IPS-11a (cell line): Measurements from ENCODE around the gene DCAF8L1.
"Not testable (repeated sequence)": the region's sequence is repeated elsewhere in the genome, so short reads cannot be mapped to it uniquely, and the experiment has no call there.

Experiments
- H3K4me3 ChIP-seq: one replicate; pipeline ENCODE4 v1.5.1; 2013; ENCODE audit warnings: low read depth, low read length, control low read depth

Gene DCAF8L1

DNA sequence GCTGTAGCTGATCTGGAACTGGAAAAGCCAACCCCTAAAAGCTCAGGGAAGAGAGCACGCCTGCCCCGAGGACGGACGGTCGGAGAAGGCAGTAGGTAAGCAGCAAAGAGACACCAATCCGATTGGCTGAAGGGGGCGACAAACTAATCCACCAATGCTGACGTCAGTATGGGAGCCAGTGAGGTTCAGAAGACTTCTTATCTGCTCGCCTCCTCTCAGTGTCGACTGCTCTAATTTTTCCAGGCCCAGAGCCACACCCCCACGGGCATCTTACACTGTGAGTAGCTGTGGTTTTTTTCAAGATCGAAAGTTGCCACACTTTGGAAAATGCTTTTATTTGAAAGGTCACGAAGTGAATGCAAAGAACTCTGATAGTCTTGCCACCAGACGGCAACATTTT lies at the start of gene DCAF8L1:
TSS of gene DCAF8L1 (minus strand) at position 101 of the 400 bp plus-strand sequence. CDS start 115 bp downstream, outside the sequence.
- H3K4me3 ChIP-seq: no peak within 1 kb of the TSS

DNA sequence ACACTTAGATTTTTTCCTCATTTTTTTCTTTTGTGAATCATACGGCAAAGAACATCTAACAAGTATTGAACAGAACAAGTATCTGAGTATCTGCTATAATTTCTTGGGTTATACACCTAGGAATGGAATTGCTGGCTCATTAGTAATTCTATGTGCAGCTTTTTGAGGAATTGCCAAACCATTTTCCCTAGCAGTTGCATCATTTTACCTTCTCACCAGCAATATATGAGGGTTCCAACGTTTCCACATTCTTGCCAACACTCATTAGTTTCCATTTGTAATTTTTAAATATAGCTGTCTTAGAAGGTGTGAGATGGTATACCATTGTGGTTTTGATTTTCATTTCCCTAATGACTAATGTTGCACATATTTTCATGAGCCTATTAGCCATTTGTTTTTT lies 41.1 kb upstream of the DCAF8L1 start:
- H3K4me3 ChIP-seq: no peak overlapping the region

DNA sequence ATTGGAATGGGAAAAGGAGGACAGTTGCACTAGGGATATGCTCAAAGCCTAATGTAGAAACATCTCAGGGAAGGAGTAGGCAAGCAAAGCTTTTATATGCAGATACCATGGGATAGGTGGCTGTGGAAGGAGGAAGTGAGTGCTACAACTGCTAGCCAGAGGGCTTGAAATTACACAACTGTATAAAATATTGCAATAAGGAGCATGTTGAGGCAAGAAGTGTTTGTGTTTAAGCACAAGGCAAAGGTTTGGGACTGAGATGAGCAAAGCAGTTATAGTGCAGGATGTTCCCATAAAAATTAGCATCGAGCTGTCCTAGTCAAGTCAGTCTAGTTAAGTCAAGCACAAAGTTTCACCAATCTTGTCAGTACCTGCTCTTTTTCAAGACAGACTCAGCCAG lies 35.6 kb upstream of the DCAF8L1 start:
- H3K4me3 ChIP-seq: no peak overlapping the region

DNA sequence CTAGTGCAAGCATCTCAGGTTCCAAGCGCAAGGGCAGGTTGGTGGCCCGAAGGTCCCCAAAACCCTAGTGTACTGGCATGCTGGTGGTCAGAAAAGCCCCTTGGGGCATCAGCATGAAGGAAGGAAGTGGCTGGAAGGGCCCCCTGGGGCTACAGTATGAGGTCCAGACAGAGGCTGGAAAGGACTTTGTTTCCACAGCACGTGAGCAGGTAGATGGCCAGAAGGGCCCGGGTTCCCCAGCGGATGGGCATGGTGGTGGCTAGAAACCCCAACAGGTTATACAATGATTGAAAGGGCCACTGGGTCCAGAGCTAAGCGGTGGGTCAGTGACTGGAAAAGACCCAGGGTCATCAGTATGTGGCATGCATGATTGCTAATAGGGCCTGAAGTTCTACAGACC lies 34.7 kb upstream of the DCAF8L1 start:
- H3K4me3 ChIP-seq: no peak overlapping the region

DNA sequence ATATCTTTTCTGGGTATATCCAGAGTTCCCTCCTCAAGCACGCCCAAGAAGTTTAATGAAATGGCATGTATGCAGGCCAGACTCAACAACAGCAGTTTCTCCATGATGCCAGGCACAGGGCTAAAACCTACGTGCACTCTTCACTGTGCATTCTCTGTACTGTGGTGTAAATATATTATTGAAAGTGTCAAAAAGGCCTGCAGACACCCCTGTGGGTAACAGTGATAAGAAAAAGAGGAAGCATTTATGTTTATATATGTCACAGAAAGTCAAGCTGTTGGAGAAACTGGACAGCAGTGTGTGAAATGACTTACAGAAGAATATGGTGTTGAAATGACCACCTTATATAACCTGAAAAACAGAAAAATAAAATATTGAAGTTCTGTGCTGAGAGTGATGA lies 29.6 kb upstream of the DCAF8L1 start:
- no peak overlapping the region for H3K4me3 ChIP-seq

DNA sequence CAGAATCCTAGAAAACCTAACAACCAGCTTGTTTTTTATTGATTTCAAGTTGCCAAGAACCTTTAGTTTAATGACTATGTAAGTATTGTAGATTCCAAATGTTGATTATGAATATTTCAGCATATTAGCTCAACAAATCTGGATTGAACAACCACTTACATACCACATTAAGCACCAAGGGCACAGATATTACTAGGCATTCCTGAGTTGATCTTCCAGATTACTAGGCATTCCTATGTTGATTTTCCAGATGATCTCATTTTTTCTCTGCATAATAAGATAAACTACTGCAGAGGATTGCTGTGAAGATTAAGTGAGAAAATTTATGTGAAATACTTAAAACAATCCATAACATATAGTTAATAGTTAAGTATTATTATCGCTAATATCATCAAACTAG lies 17.4 kb upstream of the DCAF8L1 start:
- H3K4me3 ChIP-seq: no peak overlapping the region

DNA sequence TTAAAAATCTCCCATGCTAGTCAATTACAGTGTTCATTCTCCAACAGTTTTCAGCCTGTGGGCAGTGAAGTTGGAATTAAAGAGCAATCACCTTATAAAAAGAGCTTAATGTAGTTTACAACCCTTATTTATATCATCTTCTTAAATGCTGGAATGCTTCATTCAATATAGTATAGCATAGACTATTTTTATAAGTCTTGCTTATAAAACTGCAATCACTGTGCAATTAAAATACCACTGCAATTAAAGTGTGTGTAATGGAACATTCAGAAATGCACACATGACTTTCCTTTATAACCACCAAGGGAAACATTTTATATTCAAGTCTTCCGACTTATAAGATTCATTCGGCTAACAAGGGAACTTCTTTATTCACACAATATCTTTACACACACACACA lies 16.4 kb upstream of the DCAF8L1 start:
- no peak overlapping the region for H3K4me3 ChIP-seq

DNA sequence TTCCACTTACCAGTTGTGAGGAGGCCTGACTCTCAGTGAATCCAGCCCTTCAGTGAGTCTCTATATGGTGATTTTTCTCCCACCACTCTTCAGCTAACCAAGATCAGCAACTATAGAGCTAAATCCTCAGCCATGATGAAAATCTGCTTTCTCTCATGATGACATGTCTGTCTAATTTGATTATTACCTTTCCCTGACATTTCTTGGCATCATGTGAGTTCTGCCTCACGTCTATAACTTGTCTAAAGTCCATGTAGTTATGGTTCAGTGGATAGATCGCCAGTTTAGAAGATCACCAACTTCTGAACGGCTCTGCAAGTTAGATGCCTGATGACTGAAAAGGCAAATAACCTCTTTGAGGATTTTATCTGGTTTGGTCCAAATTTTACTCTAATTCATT lies 14.9 kb upstream of the DCAF8L1 start:
- H3K4me3 ChIP-seq: no peak overlapping the region

DNA sequence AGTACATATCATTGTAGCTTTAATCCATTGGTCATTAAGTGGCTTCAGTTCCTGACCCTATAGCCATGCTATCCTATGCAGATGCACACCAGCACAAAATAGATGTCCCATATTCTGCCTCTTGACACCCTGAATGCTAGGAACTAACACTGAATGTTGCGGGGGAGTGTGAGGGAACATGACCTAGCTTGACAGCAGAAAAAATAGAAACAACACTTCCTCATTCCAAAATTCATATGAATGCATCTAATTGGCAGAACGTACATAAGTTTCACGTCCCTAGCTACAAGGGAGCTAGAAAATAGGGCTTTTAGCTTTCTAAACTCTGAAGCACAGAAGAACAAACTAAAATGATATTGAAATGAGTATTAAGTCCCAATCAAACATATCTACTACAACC lies 14.4 kb upstream of the DCAF8L1 start:
- no peak overlapping the region for H3K4me3 ChIP-seq

DNA sequence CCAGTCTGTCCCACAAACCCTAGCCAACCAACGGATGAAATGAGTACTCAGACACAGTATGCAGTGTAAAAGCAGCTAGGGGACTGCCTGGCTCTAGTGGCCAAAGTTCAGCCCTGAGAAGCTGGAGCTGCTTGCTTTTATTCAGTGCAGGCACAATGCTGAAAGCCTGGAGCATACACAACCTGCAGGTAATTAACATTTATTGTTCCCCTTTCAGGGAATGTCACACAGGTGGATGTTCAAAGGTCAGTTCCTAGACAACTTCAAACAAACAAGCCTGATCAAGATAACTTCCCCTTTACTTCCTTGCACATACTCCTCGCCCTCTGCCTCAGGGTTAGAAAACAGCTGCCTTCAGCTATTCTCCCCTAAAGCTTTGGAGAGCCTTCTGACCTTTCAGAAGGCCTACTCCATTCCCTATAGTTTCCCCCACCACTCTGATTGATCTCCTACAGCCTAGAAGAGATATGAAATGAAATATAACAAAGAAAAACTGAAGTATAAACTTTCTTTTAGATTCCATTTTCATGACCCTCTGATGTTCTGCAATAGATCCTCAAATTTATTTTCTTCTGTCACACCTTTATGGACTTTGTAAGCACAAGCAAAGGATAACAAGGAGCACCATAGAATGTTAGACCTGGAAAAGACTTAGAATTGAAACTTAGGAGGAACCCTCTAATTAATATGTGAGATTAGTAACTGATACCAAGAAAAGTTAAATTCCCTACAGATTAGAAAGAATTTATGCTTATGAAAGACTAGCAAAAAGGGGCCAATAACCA lies 6.8 kb upstream of the DCAF8L1 start:
- no peak overlapping the region for H3K4me3 ChIP-seq

DNA sequence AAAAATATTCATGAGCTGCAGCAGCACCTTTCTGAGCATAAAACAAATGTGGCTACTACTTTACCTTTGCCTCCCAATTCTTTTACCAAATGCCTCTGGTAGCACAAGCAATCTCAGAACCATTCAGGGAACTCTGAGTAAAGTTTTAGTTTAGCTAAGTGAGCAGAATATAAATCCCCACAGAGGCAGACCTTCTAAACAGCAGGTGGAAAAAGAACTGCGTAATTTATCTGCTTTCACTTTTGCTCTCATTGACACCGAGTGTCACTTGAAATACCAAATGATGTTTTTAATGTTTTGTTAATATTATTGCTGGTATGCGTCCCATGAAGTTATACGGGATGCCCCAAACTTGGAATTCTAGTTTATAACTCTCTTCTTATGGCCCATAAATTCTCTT lies 4.3 kb downstream of the DCAF8L1 start:
- H3K4me3 ChIP-seq: not testable (repeated sequence)

DNA sequence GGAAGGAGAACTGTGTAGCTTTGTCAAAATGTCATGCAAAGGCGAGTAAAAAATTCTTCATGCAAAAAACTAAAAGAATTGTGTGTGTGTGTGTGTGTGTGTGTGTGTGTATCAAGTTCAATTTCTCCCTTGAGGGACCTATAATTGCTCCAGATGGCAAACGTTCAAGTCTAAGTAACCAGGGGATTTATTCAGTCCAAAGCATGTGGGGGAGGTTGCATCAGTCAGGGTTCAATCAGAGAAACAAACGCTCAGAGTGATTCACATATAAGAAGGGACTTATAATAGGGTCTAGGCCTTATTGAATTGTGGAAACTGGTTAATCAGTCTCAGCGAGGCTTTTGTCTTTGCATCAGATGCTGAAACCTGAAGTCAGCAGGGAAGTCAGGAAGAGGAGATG lies 5.0 kb downstream of the DCAF8L1 start:
- no peak overlapping the region for H3K4me3 ChIP-seq

DNA sequence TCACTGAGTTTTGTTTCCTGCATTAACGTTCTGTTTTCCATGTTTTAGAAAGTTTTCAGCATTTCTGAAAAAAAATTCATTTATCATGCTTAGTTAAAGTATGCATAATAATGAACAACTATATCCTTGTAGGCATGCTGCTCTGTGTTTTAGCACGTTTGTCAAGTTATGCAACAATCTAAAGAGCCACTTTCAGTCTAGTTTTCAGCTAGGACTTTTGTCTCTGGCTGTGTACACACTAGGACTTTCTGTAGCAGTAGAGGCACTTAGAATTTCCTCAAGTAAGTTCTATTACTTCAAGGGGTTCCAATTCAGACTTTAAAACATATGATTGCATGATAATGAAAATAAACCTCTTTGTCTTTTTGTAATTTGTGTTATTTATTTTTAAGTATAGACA lies 12.4 kb downstream of the DCAF8L1 start:
- H3K4me3 ChIP-seq: no peak overlapping the region

DNA sequence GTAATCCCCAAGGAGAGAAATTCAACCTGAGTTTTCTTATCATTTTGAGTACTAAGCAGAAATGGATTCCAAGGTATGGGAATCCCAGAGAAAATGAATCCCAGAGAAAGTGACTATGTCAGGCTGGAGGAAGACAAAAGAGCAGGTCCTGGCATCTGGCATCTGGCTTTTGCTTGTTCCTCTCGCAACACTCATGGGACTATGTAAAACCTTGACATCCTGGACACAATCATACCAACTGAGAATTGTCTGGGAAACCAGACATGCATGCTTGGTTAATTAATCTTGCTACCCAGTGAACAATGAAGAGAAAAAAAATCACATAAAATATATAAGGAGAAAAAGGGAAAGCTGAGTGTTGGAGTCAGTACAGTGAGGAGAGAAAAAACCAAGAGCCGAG lies 12.9 kb downstream of the DCAF8L1 start:
- no peak overlapping the region for H3K4me3 ChIP-seq

DNA sequence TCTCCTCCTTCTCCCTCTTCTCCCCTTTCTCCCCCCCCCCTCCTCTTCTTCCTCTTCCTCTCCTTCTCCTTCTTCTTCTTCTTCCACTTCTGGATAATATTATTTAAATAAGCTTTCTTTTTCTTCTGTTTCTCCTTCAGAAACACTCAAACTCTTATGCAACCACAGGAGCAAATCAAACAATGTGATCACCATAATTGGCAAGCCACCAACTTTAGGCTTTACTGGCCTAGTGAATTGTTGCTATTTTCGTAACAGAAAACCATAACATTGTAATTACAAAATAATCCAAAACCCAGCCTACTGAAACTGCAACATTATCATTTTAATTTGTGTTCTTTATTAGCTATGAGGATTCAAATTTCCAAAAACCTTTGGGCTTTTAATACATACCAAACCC lies 14.3 kb downstream of the DCAF8L1 start:
- H3K4me3 ChIP-seq: no peak overlapping the region

DNA sequence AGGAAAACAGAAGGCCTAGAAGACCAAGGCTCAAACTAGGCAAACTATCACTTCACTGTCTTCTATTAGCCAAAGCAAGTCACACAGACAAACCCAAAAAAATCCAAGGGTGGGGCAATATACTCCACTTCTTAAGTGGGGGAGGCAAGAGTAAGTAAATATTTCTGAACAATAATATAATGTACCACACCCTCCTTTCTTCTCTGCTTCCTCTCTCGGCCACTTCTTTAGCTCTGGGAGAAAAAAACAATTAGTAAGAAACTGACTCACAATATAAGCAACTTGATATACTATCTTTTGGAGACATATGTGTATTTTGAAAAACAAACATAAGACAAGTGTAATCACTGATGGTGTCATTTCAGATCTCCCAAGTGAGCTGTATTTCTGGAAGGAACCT lies 14.8 kb downstream of the DCAF8L1 start:
- H3K4me3 ChIP-seq: no peak overlapping the region

DNA sequence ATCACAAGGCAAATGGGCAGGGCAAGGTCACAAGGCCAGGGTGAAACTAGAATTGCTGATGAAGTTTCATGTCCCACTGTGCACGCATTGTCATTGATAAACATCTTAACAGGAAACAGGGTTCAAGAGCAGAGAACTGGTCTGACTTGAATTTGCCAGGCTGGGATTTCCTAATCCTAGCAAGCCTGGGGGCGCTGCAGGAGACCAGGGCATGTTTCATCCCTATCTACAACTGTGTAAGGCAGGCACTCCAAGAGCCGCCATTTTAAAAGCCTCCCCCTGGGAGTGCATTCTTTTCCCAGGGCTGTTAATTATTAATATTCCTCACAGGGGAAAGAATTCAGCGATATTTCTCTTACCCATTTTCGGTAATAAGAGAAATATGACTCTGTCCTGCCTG lies 15.9 kb downstream of the DCAF8L1 start:
- H3K4me3 ChIP-seq: not testable (repeated sequence)

DNA sequence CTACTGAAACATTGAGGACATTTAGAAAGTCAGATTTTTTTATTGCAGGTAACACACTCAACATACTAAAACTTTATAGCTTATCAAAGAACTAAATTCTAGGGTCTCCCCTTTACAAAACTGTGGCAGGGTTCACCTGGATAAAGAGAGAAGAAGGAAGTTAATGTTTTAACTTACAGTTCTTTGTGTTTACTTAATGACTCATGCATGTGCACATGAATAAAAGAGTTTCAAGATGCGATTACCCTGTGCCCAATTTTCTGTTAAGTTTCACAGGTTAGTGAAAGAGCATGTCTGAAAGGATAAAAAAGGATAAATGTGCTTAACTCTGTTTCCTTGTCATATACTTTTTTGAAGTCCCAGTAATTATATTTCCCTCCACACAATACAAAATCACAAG lies 16.8 kb downstream of the DCAF8L1 start:
- H3K4me3 ChIP-seq: no peak overlapping the region

DNA sequence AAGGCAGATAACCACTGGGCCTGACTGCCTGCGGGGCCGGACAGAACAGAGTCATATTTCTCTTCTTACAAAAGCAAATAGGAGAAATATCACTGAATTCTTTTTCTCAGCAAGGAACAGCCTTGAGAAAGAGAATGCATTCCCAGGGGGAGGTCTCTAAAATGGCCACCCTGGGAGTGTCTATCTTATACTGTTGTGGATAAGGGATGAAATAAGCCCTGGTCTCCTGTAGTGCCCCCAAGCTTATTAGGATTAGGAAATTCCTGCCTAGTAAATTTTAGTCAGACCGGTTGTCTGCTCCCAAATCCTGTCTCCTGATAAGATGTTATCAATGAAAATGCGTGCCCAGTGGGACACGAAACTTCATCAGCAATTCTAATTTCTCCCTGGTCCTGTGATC lies 20.8 kb downstream of the DCAF8L1 start:
- H3K4me3 ChIP-seq: not testable (repeated sequence)

DNA sequence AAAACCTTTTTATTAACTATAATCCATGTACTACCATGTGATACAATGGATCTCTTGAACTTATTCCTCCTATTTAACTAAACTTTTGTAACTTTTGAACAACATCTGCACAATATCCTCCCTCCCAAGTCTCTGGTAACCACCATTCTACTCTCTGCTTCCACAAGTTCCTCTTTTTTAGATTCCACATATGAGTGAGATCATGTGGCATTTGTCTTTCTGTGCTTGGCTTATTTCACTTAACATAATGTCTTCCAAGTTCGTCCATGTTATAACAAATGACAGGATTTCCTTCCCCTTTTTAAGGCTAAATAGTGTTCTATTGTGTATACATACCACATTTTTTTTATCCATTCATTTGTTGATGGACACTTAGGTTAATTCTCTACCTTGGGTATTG lies 28.1 kb downstream of the DCAF8L1 start:
- H3K4me3 ChIP-seq: no peak overlapping the region

DNA sequence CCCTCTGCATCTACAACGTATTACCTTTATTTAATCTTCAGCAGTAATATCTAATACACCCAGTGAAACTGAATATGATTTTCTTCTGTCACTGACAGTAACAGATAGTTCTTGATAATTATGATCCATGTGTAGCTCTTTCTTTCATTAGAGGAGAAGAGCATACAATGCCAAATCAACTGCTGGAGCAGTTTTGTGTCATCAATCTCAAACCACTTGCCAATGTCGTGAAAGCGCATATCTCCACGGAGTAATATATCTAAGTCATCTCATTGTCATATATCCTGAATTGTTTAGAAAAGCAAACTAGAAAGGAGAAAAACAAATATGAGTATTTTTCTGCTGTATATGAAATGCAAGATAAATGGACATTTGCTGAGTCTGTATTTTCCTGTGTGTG lies 47.9 kb downstream of the DCAF8L1 start:
- H3K4me3 ChIP-seq: no peak overlapping the region
